Endometrial microvascular endothelial cells (primary cell): Measurements from ENCODE around the gene PNPLA4. TPM values are rescaled to one million over a fixed set of nuclear protein-coding genes. Genes with fewer than 3 reads are reported as not detected.

Source experiments
- in situ Hi-C: cut with HindIII; loops from 2 replicates; pipeline ENCODE4 v1.10.0; 2017; ENCODE audit warnings: low sequenced_read_pairs, low pct_unique_long_range_greater_than_20kb; ENCODE audit errors: inconsistent ontology term
- total RNA-seq: library from RNA; depleted of rRNA; stranded (reverse); fragments of >200 nt; gene quantifications from one replicate; pipeline ENCODE4 v1.2.3, GENCODE V29; 2015; ENCODE audit errors: inconsistent ontology term

Gene PNPLA4
- total RNA-seq, 1 donor from 2014 or later: 8.1 TPM

- in situ Hi-C loops: no loop called here
Measured at GRCh38 chrX:7889680-7890079, 37.5 kb downstream of the PNPLA4 start.

- in situ Hi-C loops: no loop called here
Measured at GRCh38 chrX:7889135-7889534, 38.1 kb downstream of the PNPLA4 start.

- in situ Hi-C loops: no loop called here
Measured at GRCh38 chrX:7876957-7877356, 50.3 kb downstream of the PNPLA4 start.

- in situ Hi-C loops: no loop called here
Measured at GRCh38 chrX:7872042-7872441, 55.2 kb downstream of the PNPLA4 start.

GRCh38 chrX:7852166-7852565 is 75.0 kb downstream of the PNPLA4 start:
- in situ Hi-C loops: no loop called here

Other genes starting within 250 kb of the PNPLA4 start
- gene VCX, start 84.2 kb downstream of the PNPLA4 start, total RNA-seq: not detected
- gene VCX2, start 243.9 kb upstream of the PNPLA4 start, total RNA-seq: not detected